Adrenal gland (tissue), 12 donors: ENCODE measurements around the gene DOCK7. TPM values are rescaled to one million over a fixed set of nuclear protein-coding genes. Genes with fewer than 3 reads are reported as not detected.

Experiments
- DNase-seq, 7 donors: peaks; one replicate each; pipeline ENCODE4 v3.0.0-alpha.2; 2019 to 2020
- H3K27ac ChIP-seq, 5 donors: fragments of 200-600 bp; sonication (generic) in 4 of 5; 1 replicate in 3 of 5; 2 replicates in 2 of 5; pipeline versions ENCODE4 v1.5.1 to v1.8.0; 2016 to 2020; ENCODE audit warnings: mild to moderate bottlenecking in 1 of 5
- H3K27me3 ChIP-seq: fragments of 200-600 bp; 2 replicates; pipeline ENCODE4 v1.8.0; 2021
- H3K36me3 ChIP-seq, 2 donors: fragments of 200-600 bp; replicated peaks in 1 of 2; 1 replicate in 1 of 2; 2 replicates in 1 of 2; pipeline versions ENCODE4 v1.5.1 to v1.8.0; 2018 to 2022
- H3K4me1 ChIP-seq, 2 donors: fragments of 200-600 bp; replicated peaks in 1 of 2; 1 replicate in 1 of 2; 2 replicates in 1 of 2; pipeline versions ENCODE4 v1.5.1 to v1.8.0; 2018 to 2021
- H3K4me3 ChIP-seq, 4 donors: fragments of 200-600 bp; sonication (generic) in 3 of 4; one replicate each; pipeline ENCODE4 v1.5.1; 2016 to 2018
- H3K9me3 ChIP-seq, 3 donors: fragments of 200-600 bp; sonication (generic) in 1 of 3; replicated peaks in 1 of 3; 1 replicate in 2 of 3; 2 replicates in 1 of 3; pipeline versions ENCODE4 v1.5.1 to v1.8.0; 2016 to 2021
- POLR2A ChIP-seq, 2 donors: fragments of 450-650 bp; IDR thresholded peaks; one replicate each; pipeline ENCODE4 v1.6.1; 2017; ENCODE audit warnings: antibody characterized with exemption in 2 of 2, mild to moderate bottlenecking in 2 of 2, moderate library complexity in 1 of 2
- WGBS, 4 donors: extraction: QIAGEN DNeasy Blood & Tissue Kit in 2 of 4; methylation state at CpG; one replicate each; pipeline versions ENCODE4 v1.1.5 to v1.1.7; 2013 to 2017; 5-methylcytosine and 5-hydroxymethylcytosine counted together
- intact Hi-C, 2 donors: fragments of 100-400 bp; cut with DNase I; formaldehyde crosslinking; loops; one replicate each; pipeline versions ENCODE4 v1.14.1 to v1.15.0; 2022 to 2023
- polyA plus RNA-seq, 3 donors: library from polyadenylated mRNA; stranded (reverse); fragments of 200-250 nt in 2 of 3; fragments of 350-450 nt in 1 of 3; fragmentation: Illumina TruSeq in 1 of 3; extraction: RNeasy Lipid Tissue Mini Kit (QIAGEN cat#74804) in 1 of 3; gene quantifications; one replicate each; pipeline ENCODE4 v1.2.3, GENCODE V29; 2013 to 2014
- total RNA-seq, 9 donors: library from RNA; depleted of rRNA in 4 of 9; stranded (reverse); fragments of >200 nt in 4 of 9; fragments of 120-200 nt in 1 of 9; fragmentation: NEBNext Ultra II Directional in 1 of 9; extraction: Animal tissue kit (Norgen Biotek cat#: 25700) in 1 of 9; gene quantifications; one replicate each; pipeline versions ENCODE4 v1.1.0 to v1.2.4, GENCODE V29; 2013 to 2023
- TF ChIP-seq, protein P1 (sequence below), 6 experiments: fragments of 450-650 bp in 4 of 6; fragments of 200-600 bp in 2 of 6; sonication (generic) in 1 of 6; IDR thresholded peaks; 1 replicate in 5 of 6; 2 replicates in 1 of 6; pipeline versions ENCODE4 v1.5.1 to v1.8.0; 2016 to 2021; ENCODE audit warnings: antibody characterized with exemption in 6 of 6, mild to moderate bottlenecking in 2 of 6, moderate library complexity in 1 of 6
- donor health status: healthy with polysubstance abuse.
- donor health status: Bipolar disorder and iron deficiency.
- donor health status: DM: yes; HTN: yes; CAD: no.
- donor health status: DM: no; HTN: no; CAD: no.
- donor health status: DM: no; HTN: no; CAD: no.
- donor health status: DM: yes; HTN: yes; CAD: no.

Gene DOCK7
- total and polyA plus RNA-seq, 12 donors = 4.7 to 43.0 (median 22.7) TPM

DNA sequence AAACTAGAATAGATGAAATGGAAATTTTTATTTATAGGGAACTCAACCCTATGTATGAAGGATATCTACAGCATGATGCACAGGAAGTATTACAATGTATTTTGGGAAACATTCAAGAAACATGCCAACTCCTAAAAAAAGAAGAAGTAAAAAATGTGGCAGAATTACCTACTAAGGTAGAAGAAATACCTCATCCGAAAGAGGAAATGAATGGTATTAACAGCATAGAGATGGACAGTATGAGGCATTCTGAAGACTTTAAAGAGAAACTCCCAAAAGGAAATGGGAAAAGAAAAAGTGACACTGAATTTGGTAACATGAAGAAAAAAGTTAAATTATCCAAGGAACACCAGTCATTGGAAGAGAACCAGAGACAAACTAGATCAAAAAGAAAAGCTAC, 243.5 kb downstream of the DOCK7 start:
- Histone ChIP-seq H3K4me1 (peaks cover 0 to 16% of the 10 kb centered on the region in 2 donors), H3K27me3 (no peaks in the 10 kb centered on the region), H3K4me3 (no peak overlapping the region), H3K36me3 (peaks cover 0 to 66% of the 10 kb centered on the region in 2 donors), H3K27ac (no peak overlapping the region), H3K9me3 (no peaks in the 10 kb centered on the region)
- 74 to 88% (median 80%) methylated on average over 1 of the region's 1 CpG for WGBS, 4 donors
- TF ChIP-seq, protein P1, sequence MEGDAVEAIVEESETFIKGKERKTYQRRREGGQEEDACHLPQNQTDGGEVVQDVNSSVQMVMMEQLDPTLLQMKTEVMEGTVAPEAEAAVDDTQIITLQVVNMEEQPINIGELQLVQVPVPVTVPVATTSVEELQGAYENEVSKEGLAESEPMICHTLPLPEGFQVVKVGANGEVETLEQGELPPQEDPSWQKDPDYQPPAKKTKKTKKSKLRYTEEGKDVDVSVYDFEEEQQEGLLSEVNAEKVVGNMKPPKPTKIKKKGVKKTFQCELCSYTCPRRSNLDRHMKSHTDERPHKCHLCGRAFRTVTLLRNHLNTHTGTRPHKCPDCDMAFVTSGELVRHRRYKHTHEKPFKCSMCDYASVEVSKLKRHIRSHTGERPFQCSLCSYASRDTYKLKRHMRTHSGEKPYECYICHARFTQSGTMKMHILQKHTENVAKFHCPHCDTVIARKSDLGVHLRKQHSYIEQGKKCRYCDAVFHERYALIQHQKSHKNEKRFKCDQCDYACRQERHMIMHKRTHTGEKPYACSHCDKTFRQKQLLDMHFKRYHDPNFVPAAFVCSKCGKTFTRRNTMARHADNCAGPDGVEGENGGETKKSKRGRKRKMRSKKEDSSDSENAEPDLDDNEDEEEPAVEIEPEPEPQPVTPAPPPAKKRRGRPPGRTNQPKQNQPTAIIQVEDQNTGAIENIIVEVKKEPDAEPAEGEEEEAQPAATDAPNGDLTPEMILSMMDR (IDR thresholded peaks at IDR 0.05) = no peak
- TF ChIP-seq POLR2A (IDR thresholded peaks at IDR 0.05) = no peak
- intact Hi-C loops = no loop called here
- no peak for DNase-seq

DNA sequence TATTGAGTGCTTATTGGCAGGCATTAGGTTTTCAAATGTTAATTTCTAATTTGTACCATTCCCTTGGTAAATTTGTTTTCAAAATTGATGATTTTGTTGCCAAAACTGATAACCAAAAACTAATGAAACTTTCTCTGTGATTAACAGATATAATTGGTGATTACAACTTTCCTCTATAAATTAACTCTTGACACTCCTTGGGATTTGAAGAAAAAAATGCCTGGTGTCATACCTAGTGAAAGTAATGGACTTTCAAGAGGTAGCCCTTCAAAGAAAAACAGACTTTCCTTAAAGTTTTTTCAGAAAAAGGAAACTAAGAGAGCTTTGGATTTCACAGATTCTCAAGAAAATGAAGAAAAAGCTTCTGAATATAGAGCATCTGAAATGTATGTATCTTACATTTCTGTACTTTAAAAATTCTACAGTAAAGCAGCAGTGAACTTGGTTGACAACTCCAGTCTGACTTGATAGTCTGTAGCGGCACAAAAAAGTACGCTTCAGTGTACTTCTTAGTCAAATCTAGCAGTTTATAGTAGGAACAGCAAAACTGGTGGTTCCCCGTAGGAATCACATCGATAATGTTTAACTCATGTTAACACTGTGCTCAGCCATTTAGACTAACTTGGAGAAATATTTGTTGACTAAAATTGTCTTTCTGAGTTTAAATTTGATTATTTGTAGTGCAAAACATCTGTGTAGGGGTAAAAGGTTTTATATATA, 248.4 kb downstream of the DOCK7 start:
- peaks cover 9 to 40% of the 10 kb centered on the region in 2 donors for H3K4me1 ChIP-seq
- no peaks in the 10 kb centered on the region for H3K9me3 ChIP-seq
- H3K27ac ChIP-seq = no peak overlapping the region
- DNase-seq = no peak
- 81 to 89% (median 84%) methylated on average over 4 of the region's 4 CpGs for WGBS, 4 donors
- intact Hi-C loops = no loop called here
- no peak for TF ChIP-seq POLR2A (IDR thresholded peaks at IDR 0.05)
- no peak overlapping the region for H3K4me3 ChIP-seq
- no peaks in the 10 kb centered on the region for H3K27me3 ChIP-seq
- H3K36me3 ChIP-seq = peaks cover 0 to 19% of the 10 kb centered on the region in 2 donors

DNA sequence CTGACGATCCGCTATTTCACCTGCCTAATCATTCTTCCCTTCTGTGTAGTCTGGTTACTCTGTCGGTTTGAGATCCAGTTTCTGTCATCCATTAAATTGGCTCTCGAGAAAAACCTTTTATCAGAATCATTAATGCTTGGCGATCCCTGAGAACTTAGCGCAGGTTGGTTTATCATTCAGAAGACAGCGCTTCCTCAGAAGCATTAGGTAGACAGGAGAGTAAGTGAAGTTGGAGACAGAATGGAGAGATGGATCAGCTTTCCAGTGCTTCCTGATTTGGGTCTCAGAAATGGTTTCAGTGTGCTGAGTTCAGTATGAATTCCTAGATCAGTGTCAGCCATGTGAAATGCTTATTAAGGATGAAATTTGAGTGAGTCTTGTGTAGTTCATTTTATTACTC, 250.0 kb downstream of the DOCK7 start:
- peaks cover 0 to 16% of the 10 kb centered on the region in 2 donors for H3K36me3 ChIP-seq
- intact Hi-C loops = no loop called here
- DNase-seq = no peak
- WGBS, 4 donors = 2 to 4% (median 2%) methylated on average over 7 of the region's 7 CpGs
- H3K4me1 ChIP-seq = peaks cover 9 to 40% of the 10 kb centered on the region in 2 donors
- H3K27ac ChIP-seq = peak overlapping the region in 1 of 5 donors; percentile 99
- H3K9me3 ChIP-seq = no peaks in the 10 kb centered on the region
- peak overlapping the region in 3 of 4 donors; percentile 64 to 97 (median 96) for H3K4me3 ChIP-seq
- TF ChIP-seq, protein P1 (IDR thresholded peaks at IDR 0.05) = no peak
- TF ChIP-seq POLR2A (IDR thresholded peaks at IDR 0.05) = no peak
- no peaks in the 10 kb centered on the region for H3K27me3 ChIP-seq

DNA sequence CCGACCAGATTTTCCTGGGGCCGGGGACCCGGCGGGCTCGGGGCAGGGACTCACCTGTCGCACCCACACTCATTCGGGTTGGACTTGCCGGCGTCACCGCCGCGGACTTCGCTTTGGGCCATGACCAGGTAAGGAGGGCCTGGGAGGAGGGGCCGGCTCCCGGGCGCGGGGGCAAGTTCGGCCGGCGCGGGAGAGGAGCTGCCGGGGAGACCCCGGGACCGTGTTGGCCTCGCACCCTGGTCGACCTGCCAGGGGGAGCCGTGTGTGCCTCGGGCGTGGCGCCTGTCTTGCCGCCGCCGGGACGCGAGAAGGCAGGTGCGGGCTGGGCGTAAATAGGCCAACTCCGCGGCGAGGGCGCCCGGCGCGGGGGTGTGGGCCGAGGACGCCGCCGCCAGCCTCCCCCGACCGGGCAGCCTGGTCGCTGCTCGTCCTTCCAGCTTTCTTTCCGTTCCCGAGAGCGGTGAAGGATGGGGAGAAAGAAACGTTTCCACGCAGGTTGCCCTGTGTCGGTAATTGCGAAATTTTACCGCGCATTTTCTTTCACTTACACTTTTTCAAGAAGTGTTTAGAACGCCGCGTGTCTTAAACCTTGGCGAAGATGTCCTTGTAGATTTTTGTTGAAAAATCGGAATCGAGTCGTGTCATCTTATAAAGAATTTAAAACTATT, 250.8 kb downstream of the DOCK7 start:
- Histone ChIP-seq H3K36me3 (peaks cover 0 to 10% of the 10 kb centered on the region in 2 donors), H3K27ac (peak overlapping the region; percentile 80 to 99 (median 95)), H3K4me1 (peaks cover 9 to 40% of the 10 kb centered on the region in 2 donors), H3K4me3 (peak overlapping the region; percentile 64 to 97 (median 90)), H3K9me3 (no peaks in the 10 kb centered on the region), H3K27me3 (no peaks in the 10 kb centered on the region)
- intact Hi-C loops = no loop called here
- peak in 2 of 7 donors; percentile 57 to 65 for DNase-seq
- TF ChIP-seq, protein P1 (IDR thresholded peaks at IDR 0.05) = no peak
- TF ChIP-seq POLR2A (IDR thresholded peaks at IDR 0.05) = no peak
- WGBS, 4 donors = 0 to 1% (median 0%) methylated on average over 15 to 68 of the region's 68 CpGs
